ENCODE data around the gene ZNF575.

Gene ZNF575

DNA sequence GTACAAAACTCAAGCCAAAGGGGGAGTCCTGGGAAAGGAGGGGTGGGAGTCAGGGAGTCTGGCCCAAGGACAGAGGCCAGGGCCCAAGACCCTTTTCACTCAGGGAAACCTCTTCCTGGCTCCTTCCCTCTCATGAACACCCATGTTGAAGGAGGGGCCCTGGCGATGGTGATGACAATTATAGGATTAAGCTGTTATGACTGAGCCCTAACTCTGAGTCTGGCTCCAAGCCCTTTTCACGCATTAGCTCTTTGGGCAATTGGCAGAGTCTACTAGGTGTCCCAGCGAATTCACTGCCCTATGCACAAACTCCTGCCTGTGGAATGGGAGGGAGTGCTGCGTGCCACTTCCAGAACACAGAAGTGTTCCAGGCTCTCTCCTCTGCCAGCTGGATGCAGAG, 20.7 kb downstream of the ZNF575 start:
- no peak for TF ChIP-seq JUND (IDR thresholded peaks at IDR 0.05; ENCODE audit: low read depth)
- in situ Hi-C loops (cut with HindIII; ENCODE audit: low pct_unique_long_range_greater_than_20kb, low sequenced_read_pairs), result no loop called here
- DNase-seq (ENCODE audit: low read depth in 1 of 2, low spot score in 1 of 2), result no peak

DNA sequence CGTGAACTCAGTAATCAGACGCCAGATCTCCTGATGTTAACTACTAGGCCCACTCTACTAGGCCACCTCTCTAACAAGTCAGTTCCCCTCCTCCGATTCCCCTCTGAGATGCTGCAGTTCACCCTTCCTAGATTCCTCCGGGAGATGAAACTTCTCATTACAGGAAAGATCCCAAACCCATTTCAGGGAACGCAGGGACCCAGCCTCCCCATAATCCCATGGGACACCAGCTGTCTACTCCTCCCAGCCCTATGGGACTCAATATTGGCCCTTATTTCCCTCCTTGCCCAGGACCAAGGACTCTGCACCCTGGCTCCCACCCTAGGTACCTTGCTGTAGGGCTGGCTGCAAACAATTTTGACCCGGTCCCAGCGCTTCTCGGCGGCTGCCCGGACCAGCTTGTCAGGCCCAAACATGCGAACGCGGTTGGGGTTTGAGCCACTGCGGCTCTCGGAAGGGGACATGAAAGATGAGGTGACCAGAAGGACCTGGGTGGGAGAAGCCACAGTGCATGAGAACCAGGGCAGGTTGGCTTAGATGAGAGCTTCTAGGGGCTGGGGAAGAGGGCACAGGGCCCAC, 21.4 kb downstream of the ZNF575 start:
- no peak for TF ChIP-seq JUND (IDR thresholded peaks at IDR 0.05; ENCODE audit: low read depth)

DNA sequence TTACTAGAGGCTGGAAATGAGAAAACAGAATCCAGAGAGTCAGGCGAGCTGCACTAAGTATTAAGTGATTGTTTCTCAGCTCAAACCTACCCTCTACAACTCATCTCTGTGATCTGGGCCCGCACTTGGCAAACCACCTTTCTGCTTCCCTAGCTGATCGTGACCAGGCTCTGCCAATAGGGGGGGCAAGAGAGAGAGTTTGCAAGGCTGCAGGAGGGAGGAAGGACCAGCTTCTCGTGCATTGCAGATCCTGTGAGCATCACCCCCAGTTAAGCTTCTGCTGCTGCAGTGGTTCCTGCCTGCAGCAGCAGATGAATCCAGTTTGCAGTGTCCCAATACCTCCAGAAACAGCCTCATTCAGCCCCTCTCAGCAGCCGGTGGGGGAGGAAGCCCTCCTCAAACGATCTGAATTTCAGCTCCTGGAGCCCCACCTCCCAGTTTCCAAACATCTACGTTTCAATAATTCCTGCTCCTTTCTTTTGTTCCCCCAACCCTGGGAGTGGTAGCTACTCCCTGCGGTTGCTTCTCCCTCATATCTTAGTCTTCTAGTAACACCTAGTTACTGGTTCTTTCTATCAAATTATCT, 22.3 kb downstream of the ZNF575 start:
- peak; percentile 76 to 77 for DNase-seq (ENCODE audit: low read depth in 1 of 2, low spot score in 1 of 2)
- no peak for TF ChIP-seq JUND (IDR thresholded peaks at IDR 0.05; ENCODE audit: low read depth)
- in situ Hi-C loops (cut with HindIII; ENCODE audit: low pct_unique_long_range_greater_than_20kb, low sequenced_read_pairs), result no loop called here

More for the DNA sequence above, 21.4 kb downstream of the ZNF575 start:
- DNase-seq (ENCODE audit: low read depth in 1 of 2, low spot score in 1 of 2), result no peak
- in situ Hi-C loops (cut with HindIII; ENCODE audit: low pct_unique_long_range_greater_than_20kb, low sequenced_read_pairs), result no loop called here

DNA sequence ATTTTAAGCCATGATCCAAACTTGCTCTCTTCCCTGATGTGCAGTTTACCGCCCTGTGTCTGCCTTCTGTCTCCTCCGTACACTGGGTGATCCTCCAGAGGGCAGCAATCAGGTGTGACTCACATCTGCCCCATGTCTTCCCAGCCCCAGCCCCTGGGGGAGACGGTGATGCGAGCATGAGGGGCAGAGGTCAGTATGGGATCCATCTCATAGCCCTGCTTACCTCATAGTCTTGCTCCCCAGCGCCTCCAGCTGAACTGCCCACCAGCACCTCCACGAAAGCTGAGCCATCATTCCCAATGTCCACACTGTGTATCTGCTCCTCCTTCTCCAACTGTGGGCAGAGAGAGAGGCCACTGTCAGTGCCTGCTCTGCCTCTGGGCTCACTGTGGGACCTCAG, 27.7 kb downstream of the ZNF575 start:
- DNase-seq (ENCODE audit: low read depth in 1 of 2, low spot score in 1 of 2), result no peak
- TF ChIP-seq JUND (IDR thresholded peaks at IDR 0.05; ENCODE audit: low read depth), result no peak

DNA sequence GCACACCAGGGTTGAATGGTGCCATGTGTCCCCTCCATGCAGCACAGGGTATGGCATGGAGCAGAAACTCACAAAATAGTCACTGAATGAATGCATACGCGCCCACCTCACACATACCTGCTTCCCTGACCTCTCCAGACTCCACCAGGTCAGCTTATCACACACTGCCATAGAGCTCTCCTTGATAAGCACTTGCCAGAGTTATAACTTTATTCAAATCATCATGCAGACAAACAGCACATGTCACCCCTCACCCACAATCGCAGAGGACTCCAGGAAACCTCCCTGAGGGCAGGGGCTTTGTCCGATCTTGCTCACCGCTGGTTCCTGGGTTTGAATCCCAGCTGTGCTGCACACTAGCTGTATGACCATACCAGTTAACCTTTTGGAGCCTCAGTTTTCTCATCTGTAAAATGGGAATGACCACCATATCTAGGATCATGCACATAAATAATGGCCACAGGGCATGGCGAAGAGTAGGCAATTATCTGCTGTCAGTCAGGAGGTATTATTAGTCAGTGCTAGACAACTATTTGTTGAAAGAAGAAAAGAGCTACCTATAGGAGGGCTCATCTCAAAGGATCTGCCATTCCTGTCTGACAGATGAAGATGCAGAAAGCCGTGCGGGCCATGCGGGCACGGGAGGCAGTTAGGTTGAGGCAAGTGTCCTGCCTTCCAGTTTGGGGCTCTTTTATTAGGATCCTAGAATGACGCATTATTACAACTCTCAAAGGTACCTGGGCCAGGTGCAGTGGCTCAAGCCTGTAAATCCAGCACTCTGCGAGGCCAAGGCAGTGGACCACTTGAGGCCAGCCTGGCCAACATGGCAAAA, 28.4 kb downstream of the ZNF575 start:
- no peak for TF ChIP-seq JUND (IDR thresholded peaks at IDR 0.05; ENCODE audit: low read depth)
- DNase-seq (ENCODE audit: low read depth in 1 of 2, low spot score in 1 of 2), result no peak
- in situ Hi-C loops (cut with HindIII; ENCODE audit: low pct_unique_long_range_greater_than_20kb, low sequenced_read_pairs), result no loop called here

More for the DNA sequence above, 27.7 kb downstream of the ZNF575 start:
- in situ Hi-C loops (cut with HindIII; ENCODE audit: low pct_unique_long_range_greater_than_20kb, low sequenced_read_pairs), result no loop called here

DNA sequence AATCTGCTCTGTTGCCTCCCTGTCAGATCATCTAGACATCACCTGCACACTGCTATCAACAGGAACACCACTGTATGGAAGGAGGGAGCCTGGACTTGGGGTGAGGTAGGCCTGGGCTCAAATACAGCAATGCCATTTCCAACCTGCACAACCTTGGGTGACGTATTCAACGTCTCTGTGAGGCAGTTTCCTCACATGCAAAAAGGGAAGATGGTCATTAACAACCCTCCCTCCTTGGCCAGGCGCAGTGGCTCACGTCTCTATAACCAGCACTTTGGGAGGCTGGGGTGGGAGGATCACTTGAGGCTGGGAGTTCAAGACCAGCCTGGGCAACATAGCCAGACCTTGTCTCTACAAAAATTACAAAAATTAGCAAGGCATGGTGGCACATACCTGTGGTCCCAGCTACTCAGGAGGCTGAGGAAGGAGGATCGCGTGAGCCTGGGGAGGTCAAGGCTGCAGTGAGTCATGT, 29.3 kb downstream of the ZNF575 start:
- TF ChIP-seq JUND (IDR thresholded peaks at IDR 0.05; ENCODE audit: low read depth), result no peak
- no peak for DNase-seq (ENCODE audit: low read depth in 1 of 2, low spot score in 1 of 2)
- in situ Hi-C loops (cut with HindIII; ENCODE audit: low pct_unique_long_range_greater_than_20kb, low sequenced_read_pairs), result no loop called here

DNA sequence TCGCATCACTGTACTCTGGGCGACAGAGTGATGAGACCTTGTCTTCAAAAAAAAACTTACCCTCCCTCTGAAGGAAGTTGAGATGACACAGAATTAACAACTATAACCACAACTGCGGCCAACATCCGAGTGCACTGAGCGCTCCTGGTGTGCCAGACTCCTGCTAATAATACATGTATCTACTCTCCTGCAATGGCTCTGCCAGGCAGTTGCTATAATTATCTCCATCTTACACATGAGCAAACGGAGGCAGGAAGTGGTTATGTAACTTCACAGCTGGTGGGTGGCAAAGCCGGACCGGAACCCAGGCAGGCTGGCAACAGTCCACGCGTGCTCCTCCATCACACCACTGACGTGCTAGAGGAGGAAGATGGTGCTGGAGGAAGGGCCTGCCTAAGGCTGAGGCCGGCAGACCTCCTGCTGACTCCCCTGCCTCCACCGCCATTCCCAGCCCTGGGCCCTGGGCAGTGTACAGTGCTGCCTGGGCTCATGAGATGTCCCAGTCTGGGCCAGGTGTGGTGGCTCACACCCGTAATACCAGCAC, 29.8 kb downstream of the ZNF575 start:
- in situ Hi-C loops (cut with HindIII; ENCODE audit: low pct_unique_long_range_greater_than_20kb, low sequenced_read_pairs), result no loop called here
- no peak for DNase-seq (ENCODE audit: low read depth in 1 of 2, low spot score in 1 of 2)
- TF ChIP-seq JUND (IDR thresholded peaks at IDR 0.05; ENCODE audit: low read depth), result no peak

DNA sequence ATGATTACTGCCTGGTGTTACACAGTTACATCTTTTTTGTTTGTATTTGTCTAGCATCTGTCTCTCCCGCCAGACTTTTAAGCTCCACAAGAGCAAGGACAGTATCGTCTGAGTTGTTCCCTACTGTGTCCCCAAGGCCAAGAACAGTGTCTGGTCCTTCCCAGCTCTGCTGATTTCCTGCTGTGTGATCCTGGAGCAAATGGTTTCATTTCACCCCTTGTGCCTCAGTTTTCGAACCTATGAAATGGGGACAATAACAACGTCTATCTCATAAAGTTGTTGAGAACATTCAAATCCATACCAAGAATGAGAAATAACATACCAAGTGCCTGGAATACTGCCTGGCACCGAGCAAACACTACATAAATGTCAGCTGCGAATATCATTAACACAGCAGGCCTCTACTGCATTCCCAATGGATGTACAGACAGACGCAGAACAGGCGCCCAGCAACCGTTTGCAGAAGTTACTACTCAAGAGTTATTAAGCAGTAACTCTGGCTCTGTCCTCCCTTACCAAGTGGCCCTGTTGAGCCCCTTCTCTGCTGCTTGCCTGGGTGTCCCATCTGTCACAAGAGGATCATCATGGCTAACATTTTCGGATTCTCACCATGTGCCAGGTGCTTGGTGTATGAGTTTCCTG, 30.9 kb downstream of the ZNF575 start:
- in situ Hi-C loops (cut with HindIII; ENCODE audit: low pct_unique_long_range_greater_than_20kb, low sequenced_read_pairs), result no loop called here
- no peak for DNase-seq (ENCODE audit: low read depth in 1 of 2, low spot score in 1 of 2)
- TF ChIP-seq JUND (IDR thresholded peaks at IDR 0.05; ENCODE audit: low read depth), result no peak

DNA sequence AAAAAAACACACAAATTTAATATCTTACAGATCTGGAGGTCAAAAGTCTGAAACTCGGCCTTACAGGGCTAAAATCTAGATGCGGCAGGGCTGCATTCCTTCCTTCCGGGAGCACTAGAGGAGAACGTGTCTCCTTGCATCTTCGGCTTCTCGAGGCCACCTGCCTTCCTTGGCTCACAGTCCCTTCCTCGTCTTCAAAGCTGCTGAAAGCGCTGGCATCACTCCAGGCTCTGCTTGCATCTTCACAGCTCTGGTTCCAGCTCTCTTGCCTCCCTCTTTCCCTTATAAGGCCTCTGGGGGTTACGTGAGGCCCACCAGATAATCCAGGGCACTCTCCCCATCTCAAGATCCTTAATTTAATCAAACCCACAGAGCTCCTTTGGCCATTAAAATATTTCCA, 31.8 kb downstream of the ZNF575 start:
- no peak for DNase-seq (ENCODE audit: low read depth in 1 of 2, low spot score in 1 of 2)
- no peak for TF ChIP-seq JUND (IDR thresholded peaks at IDR 0.05; ENCODE audit: low read depth)
- in situ Hi-C loops (cut with HindIII; ENCODE audit: low pct_unique_long_range_greater_than_20kb, low sequenced_read_pairs), result no loop called here

DNA sequence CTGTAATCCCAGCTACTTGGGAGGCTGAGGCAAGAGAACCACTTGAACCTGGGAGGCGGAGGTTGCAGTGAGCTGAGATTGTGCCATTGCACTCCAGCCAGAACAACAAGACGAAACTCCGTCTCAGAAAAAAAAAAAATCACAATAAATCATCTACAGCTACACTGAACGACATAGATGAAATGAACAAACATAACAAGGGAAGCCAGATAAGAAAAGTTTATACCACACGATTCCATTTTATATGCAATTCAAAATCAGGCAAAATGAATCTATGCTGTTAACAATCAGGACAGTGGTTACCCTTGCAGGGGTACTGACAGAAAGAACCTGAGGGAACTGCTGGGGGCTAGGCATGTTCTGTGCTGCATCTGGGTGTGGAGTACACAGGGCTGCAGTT, 36.7 kb downstream of the ZNF575 start:
- in situ Hi-C loops (cut with HindIII; ENCODE audit: low pct_unique_long_range_greater_than_20kb, low sequenced_read_pairs), result no loop called here
- no peak for TF ChIP-seq JUND (IDR thresholded peaks at IDR 0.05; ENCODE audit: low read depth)
- DNase-seq (ENCODE audit: low read depth in 1 of 2, low spot score in 1 of 2), result no peak

DNA sequence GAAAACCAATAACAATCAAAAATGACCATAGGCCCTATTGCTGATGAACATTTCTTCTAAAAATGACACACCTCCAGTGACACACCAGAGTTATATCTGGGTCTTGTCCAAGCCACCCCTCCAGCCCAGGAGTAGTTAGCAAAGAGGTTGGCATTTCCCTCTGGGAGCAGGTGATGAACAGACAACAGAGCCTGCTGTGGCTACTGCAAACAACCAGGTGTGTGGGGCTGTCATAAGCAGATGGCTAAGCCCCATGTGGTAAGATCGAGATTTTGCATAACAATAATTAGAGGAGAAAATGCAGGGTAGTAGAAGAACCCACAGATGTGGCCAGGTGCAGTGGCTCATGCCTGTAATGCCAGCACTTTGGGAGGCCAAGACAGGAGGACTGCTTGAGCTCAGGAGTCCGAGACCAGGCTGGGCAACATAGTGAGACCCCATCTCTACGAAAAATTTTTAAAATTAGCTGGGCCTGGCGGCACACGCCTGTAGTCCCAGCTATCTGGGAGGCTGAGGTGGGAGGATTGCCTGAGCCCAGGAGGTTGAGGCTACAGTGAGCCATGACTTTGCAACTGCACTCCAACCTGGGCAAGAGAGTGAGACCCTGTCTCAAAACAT, 37.3 kb downstream of the ZNF575 start:
- DNase-seq (ENCODE audit: low read depth in 1 of 2, low spot score in 1 of 2), result no peak
- TF ChIP-seq JUND (IDR thresholded peaks at IDR 0.05; ENCODE audit: low read depth), result no peak
- in situ Hi-C loops (cut with HindIII; ENCODE audit: low pct_unique_long_range_greater_than_20kb, low sequenced_read_pairs), result no loop called here

DNA sequence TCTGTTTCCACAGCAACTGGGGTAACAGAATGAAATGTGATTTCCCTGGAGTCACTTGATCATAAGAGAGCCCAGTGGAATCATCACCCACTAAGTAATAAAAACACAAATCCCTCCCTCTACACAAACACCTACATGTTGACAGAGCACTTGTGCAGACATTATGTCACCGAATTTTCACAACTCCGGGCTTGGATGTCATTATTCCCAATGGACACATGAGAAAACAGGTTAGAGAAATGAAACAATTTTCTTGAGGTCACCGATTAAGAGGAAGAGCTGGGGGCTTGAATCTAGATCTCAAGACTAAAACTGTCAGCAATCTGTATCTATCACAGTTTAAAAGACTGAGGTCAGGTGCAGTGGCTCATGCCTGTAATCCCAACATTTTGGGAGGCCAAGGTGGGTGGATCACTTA, 39.2 kb downstream of the ZNF575 start:
- DNase-seq (ENCODE audit: low read depth in 1 of 2, low spot score in 1 of 2), result no peak
- in situ Hi-C loops (cut with HindIII; ENCODE audit: low pct_unique_long_range_greater_than_20kb, low sequenced_read_pairs), result no loop called here
- no peak for TF ChIP-seq JUND (IDR thresholded peaks at IDR 0.05; ENCODE audit: low read depth)
